ENCODE data around the gene NOL8.

- no peak for TF ChIP-seq POLR2A (IDR thresholded peaks at IDR 0.05; ENCODE audit: low read length)
- no peak for TF ChIP-seq GATA1 (IDR thresholded peaks at IDR 0.05; ENCODE audit: low read depth, low read length)
Measured at GRCh38 chr9:92341578-92341977, 16.4 kb upstream of the NOL8 start.

All from erythroblast (primary cell).